ENCODE data around the gene FOXL2NB. TPM values are rescaled to one million over a fixed set of nuclear protein-coding genes. Genes with fewer than 3 reads are reported as not detected.
A peak's percentile ranks its signal among the peaks of the same experiment; 100 is the strongest.

The FOXL2NB gene
- total RNA-seq, 1 donor from 2014 or later = not detected

DNA sequence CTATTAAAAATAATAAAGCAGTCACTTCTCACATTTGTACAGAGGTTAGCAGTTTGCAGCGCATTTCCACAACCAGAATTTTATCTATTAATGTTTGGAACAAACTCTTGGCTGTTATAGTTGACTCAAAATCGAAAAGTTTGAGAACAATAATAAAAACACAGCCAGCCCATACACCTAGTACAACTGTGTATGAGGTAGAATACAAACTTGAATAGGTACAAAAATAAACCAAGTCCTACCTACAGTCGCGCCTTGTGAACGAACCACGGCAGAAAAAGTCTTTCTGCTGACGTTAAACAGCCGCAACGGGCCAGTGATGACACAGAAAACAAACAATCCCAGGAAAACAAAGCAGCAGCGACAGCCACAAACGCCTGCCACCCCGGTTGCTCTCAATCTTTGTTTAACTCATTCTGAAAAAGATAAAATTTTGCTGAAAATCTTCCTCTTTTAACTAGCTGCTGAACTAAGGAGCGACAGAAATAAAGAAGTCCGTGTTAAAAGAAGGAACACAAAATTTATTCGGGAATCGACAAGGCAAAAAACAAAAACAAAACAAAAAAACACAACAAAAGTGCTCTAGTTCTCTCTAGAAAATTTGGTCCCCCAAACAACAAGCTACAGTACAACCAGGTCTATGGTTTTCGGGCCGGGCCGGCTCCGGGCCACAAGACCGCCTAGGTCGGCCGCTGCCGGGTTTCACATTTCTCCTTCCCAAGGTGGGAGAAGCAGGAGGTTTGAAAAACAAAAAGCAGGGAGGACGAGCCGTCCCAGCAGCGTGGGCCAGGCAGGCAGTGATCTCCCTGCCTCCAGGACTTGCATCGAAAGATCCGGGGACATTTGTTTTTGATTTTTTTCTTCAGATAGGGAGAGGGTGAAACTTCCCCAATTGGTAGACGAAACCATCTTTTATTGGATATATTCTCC, 3.0 kb upstream of the FOXL2NB start:
- H3K27ac Mint-ChIP-seq = peak overlapping the region; percentile 43
- H3K27me3 Mint-ChIP-seq (ENCODE audit: low read depth) = peaks cover 80% of the 10 kb centered on the region
- peaks cover 3% of the 10 kb centered on the region for H3K36me3 Mint-ChIP-seq (ENCODE audit: low read depth)
- H3K4me3 Mint-ChIP-seq (ENCODE audit: low read depth) = no peak overlapping the region
- peaks cover 11% of the 10 kb centered on the region for H3K4me1 Mint-ChIP-seq (ENCODE audit: low read depth)
- no peaks in the 10 kb centered on the region for H3K9me3 Mint-ChIP-seq
- DNase-seq (ENCODE audit: low spot score) = no peak
- intact Hi-C loops (cut with micrococcal nuclease) = loop anchor here (5.0 kb wide), 1 partner anchor 512 kb away; the partner anchor contains the start of gene ESYT3

DNA sequence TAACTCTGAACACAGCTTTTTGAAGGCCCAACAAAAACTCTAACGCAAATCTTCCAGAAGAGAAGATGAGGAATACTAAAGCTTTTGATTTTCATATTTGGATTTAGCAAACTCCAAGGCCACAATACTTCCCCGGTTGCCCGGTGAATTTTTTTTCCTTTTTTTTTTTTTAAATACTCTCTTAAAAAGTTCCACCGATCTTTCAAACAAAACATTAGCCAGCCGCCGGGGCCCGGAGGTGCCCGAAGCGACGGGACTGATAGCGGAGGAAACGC, 2.4 kb upstream of the FOXL2NB start:
- intact Hi-C loops (cut with micrococcal nuclease) = loop anchor here (5.0 kb wide), 1 partner anchor 512 kb away; the partner anchor contains the start of gene ESYT3
- DNase-seq (ENCODE audit: low spot score) = no peak
- Mint-ChIP-seq H3K27ac (no peak overlapping the region), H3K4me3 (ENCODE audit: low read depth) (no peak overlapping the region), H3K27me3 (ENCODE audit: low read depth) (peaks cover 79% of the 10 kb centered on the region), H3K36me3 (ENCODE audit: low read depth) (peaks cover 3% of the 10 kb centered on the region), H3K9me3 (no peaks in the 10 kb centered on the region), H3K4me1 (ENCODE audit: low read depth) (peaks cover 13% of the 10 kb centered on the region)

DNA sequence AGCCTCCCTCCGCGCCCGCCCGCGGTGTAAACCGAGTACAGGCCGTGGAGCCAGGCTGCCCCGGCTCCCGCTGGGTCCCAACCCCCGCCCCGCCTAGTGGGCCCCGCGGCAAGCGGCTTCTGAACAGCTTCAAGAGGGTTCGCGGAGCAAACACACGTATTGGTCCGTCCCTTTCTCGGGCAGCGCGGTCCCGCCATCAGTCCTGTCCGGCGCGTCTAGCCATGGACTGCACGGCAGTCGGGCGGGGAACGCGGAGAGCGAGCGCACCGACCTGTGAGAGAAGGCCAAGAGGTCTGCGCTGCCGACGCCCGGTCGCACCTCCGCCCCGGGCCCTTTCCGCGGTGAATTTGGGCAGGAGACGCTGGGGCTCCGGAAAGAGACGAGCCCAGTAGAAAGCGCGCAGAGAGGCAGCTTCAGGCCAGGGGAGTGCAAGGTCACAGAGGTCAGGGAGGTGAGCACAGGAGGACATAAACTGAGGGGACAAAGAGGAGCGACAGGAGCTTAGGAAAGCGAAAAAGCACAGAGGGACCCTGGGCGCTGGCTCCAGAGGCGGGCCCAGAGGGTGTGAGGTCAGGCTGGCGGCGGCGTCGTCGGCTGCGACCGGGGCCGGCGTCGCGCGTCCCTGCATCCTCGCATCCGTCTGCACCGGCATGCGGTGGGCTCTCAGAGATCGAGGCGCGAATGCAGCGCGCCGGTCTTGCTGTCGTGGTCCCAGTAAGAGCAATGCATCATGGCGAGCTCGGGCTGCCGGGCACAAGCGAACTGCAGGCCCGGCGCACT, 1.9 kb upstream of the FOXL2NB start:
- peaks cover 13% of the 10 kb centered on the region for H3K4me1 Mint-ChIP-seq (ENCODE audit: low read depth)
- no peaks in the 10 kb centered on the region for H3K9me3 Mint-ChIP-seq
- intact Hi-C loops (cut with micrococcal nuclease) = loop anchor here (5.0 kb wide), 1 partner anchor 513 kb away; the partner anchor contains the start of gene ESYT3
- H3K27ac Mint-ChIP-seq = peak overlapping the region; percentile 39
- H3K4me3 Mint-ChIP-seq (ENCODE audit: low read depth) = peak overlapping the region; percentile 72
- DNase-seq (ENCODE audit: low spot score) = no peak
- peaks cover 77% of the 10 kb centered on the region for H3K27me3 Mint-ChIP-seq (ENCODE audit: low read depth)
- peaks cover 3% of the 10 kb centered on the region for H3K36me3 Mint-ChIP-seq (ENCODE audit: low read depth)

DNA sequence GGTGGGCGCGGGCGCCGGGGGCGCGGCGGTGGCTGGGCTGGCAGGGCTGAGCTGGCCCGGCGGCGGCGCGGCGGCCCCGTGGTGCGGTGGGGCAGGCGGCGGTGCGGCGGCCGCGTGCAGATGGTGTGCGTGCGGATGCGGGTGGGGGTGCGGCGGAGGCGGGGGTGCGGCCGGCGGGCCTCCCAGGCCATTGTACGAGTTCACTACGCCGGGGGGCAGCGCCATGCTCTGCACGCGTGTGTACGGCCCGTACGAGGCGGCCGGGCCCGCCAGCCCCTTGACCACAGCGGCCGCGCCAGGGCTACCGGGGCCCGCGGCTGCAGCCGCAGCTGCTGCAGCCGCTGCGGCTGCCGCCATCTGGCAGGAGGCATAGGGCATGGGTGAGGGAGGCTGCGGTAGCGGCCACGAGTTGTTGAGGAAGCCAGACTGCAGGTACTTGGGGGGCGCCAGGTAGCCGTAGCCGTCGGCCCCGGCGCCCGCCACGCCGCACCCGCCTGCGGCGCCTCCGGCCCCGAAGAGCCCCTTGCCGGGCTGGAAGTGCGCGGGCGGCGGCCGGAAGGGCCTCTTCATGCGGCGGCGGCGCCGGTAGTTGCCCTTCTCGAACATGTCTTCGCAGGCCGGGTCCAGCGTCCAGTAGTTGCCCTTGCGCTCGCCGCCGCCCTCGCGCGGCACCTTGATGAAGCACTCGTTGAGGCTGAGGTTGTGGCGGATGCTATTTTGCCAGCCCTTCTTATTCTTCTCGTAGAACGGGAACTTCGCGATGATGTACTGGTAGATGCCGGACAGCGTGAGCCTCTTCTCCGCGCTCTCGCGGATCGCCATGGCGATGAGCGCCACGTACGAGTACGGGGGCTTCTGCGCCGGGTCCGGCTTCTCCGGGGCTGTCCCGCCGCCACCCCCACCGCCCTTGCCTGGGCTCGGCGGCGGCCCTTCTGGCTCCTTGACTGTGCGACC, 1.0 kb upstream of the FOXL2NB start:
- Mint-ChIP-seq H3K4me1 (ENCODE audit: low read depth) (peaks cover 18% of the 10 kb centered on the region), H3K36me3 (ENCODE audit: low read depth) (peaks cover 3% of the 10 kb centered on the region), H3K27ac (no peak overlapping the region), H3K27me3 (ENCODE audit: low read depth) (peaks cover 79% of the 10 kb centered on the region), H3K4me3 (ENCODE audit: low read depth) (no peak overlapping the region), H3K9me3 (no peaks in the 10 kb centered on the region)
- intact Hi-C loops (cut with micrococcal nuclease) = loop anchor here (1.0 kb wide), 1 partner anchor 9 kb away; no protein-coding TSS in a partner anchor
- DNase-seq (ENCODE audit: low spot score) = no peak

DNA sequence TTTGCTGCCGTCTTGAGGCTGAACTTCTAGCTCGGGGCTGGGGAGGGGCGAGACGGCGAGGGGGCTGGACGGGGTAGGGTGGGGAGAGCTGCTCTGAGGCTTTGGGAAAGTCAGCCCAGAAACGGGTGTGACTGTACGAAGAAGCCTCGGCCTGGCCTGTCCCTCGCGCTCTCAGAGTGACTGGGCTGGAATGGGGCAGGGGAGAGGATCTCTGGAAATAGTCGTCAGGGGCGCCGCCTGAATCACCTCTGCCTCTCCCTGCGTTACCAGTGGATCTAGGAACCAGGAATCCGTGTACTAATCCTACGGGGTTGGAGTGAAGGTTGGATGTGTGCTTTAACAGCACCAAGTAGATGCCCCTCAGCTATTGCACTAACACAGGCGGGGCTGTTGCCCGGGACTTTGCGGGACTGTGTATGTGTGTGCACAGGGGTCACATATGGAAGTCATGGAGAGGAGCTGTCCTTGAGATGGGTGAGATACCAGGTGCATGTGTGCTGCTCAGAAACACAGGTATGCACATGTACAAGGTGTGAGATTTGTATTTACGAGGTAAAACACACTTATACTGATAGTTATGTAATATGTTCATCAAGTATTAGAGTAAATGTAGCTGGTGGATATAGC, 591 bp downstream of the FOXL2NB start:
- Mint-ChIP-seq H3K4me3 (ENCODE audit: low read depth) (peak overlapping the region; percentile 58), H3K27me3 (ENCODE audit: low read depth) (peaks cover 74% of the 10 kb centered on the region), H3K9me3 (no peaks in the 10 kb centered on the region), H3K36me3 (ENCODE audit: low read depth) (peaks cover 3% of the 10 kb centered on the region), H3K27ac (no peak overlapping the region), H3K4me1 (ENCODE audit: low read depth) (peaks cover 18% of the 10 kb centered on the region)
- DNase-seq (ENCODE audit: low spot score) = no peak
- intact Hi-C loops (cut with micrococcal nuclease) = no loop called here

DNA sequence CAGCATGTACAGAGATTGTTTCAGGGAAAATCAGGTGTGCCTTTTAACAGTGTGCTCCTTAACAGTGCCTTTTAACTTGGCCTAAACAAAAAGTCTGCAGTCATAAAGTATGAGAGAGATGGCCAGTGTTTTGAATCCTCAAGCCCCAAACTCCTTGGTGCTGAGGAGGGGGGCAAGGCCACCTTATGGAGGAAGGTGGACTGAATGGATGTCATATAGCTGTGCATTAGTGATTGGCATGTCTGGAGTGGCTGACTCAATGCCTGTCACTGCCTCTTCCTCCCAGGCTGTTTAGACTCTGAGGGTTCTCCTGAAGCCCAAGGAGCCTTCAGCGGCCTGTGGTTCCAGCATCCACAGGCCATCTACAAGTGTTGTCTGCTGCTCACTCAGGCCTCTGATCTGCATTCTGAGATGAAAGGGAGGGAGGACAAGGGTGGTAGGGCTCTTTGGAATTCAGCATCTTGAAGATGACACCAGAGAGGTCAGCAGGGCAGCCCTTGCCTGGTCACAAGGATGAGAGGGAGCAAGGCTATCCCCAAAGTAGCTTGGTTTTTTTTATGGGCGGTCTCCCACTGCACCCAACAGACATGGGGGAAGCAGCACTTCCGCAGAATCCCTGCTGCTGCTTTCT, 1.5 kb downstream of the FOXL2NB start:
- intact Hi-C loops (cut with micrococcal nuclease) = no loop called here
- Mint-ChIP-seq H3K4me3 (ENCODE audit: low read depth) (no peak overlapping the region), H3K27me3 (ENCODE audit: low read depth) (peaks cover 65% of the 10 kb centered on the region), H3K36me3 (ENCODE audit: low read depth) (peaks cover 3% of the 10 kb centered on the region), H3K4me1 (ENCODE audit: low read depth) (peaks cover 17% of the 10 kb centered on the region), H3K27ac (no peak overlapping the region), H3K9me3 (no peaks in the 10 kb centered on the region)
- DNase-seq (ENCODE audit: low spot score) = no peak

DNA sequence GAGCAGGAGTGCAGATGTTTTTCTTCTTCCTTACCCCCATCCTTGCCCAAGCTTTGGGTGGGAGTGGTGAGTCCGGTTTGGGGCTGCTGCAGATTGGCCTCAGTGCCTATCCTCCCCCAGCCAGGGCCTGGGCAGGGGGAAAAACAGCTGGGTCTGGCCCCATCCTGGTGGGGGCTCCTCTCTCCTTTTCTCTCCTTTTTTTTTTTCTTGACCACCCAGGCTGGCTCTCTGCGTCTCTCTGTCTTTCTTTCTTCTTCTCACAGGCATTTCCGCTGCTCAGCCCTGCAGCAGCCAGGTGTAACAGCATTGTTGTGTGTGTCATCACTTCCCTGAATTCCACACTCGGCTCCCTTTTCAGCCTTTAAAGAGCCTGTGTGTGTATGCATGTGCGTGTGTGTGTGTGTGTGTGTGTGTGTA, 2.0 kb downstream of the FOXL2NB start:
- peaks cover 12% of the 10 kb centered on the region for H3K4me1 Mint-ChIP-seq (ENCODE audit: low read depth)
- peaks cover 60% of the 10 kb centered on the region for H3K27me3 Mint-ChIP-seq (ENCODE audit: low read depth)
- no peak overlapping the region for H3K4me3 Mint-ChIP-seq (ENCODE audit: low read depth)
- no peaks in the 10 kb centered on the region for H3K9me3 Mint-ChIP-seq
- peaks cover 3% of the 10 kb centered on the region for H3K36me3 Mint-ChIP-seq (ENCODE audit: low read depth)
- no peak for DNase-seq (ENCODE audit: low spot score)
- intact Hi-C loops (cut with micrococcal nuclease) = no loop called here
- no peak overlapping the region for H3K27ac Mint-ChIP-seq

DNA sequence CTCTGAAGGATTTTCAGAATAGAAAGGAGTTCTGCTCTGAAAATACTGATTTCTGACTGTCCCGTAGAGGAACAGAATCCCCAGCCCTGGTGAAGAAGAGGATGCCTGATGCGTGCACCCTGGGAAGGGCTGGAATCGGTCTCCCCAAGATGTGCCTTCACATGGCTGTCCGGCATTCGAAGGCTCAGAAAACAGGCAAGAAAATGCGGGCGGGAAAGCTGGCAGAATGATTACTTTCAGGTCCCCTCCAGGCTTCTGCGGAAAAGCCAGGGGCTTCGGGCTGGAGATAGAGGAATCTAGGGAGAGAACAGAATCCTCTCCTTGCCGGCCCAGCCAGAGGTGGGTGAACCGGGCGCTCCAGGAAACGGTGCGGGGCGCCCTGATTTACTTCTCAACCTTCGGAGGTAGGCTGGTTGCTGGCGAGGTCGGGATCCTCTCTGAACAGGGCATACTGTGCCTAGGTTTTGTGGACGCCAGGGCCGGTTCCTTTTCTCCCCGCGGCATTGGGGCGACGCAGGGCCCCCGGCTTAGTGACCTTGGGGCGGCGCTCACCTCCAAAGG, 2.5 kb downstream of the FOXL2NB start:
- no peak for DNase-seq (ENCODE audit: low spot score)
- peaks cover 56% of the 10 kb centered on the region for H3K27me3 Mint-ChIP-seq (ENCODE audit: low read depth)
- no peak overlapping the region for H3K4me3 Mint-ChIP-seq (ENCODE audit: low read depth)
- peaks cover 12% of the 10 kb centered on the region for H3K4me1 Mint-ChIP-seq (ENCODE audit: low read depth)
- H3K36me3 Mint-ChIP-seq (ENCODE audit: low read depth) = peaks cover 3% of the 10 kb centered on the region
- intact Hi-C loops (cut with micrococcal nuclease) = loop anchor here (2.0 kb wide), 1 partner anchor 13 kb away; no protein-coding TSS in a partner anchor
- no peak overlapping the region for H3K27ac Mint-ChIP-seq
- no peaks in the 10 kb centered on the region for H3K9me3 Mint-ChIP-seq

DNA sequence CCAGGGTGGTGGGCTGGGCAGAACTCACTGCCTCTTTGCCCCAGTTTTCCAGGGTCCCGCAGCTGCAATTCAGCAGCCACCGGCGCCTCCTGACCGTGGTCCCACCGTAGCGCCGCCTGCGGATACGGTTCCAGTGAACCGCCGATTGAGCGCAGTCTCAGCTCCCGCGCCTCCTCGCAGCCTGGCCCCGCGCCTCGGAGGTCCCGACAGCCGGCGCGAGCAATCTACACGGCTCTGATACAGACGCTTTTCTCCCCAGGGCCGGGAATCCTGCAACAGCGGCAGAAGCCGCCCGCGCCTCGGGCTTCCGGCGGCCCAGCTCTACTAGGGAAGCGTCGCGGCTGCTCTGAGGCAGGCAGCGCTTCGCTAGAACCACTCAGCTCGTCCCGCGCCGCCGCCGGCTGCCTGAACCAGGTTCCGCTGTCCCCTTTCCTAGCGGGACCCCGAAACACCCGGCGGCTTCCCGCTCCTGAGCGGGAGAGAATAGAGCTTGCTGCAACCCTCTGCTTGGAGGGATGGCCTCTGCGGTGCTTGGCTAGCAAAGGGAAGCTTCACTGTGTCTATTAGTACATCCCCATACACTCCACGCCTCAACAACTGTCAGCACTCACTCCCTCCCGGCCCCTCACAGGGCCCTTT, 3.1 kb downstream of the FOXL2NB start:
- intact Hi-C loops (cut with micrococcal nuclease) = loop anchor here (2.0 kb wide), 1 partner anchor 13 kb away; no protein-coding TSS in a partner anchor
- H3K4me3 Mint-ChIP-seq (ENCODE audit: low read depth) = no peak overlapping the region
- peaks cover 59% of the 10 kb centered on the region for H3K27me3 Mint-ChIP-seq (ENCODE audit: low read depth)
- peaks cover 1% of the 10 kb centered on the region for H3K36me3 Mint-ChIP-seq (ENCODE audit: low read depth)
- peaks cover 9% of the 10 kb centered on the region for H3K4me1 Mint-ChIP-seq (ENCODE audit: low read depth)
- no peaks in the 10 kb centered on the region for H3K9me3 Mint-ChIP-seq
- H3K27ac Mint-ChIP-seq = no peak overlapping the region
- no peak for DNase-seq (ENCODE audit: low spot score)

DNA sequence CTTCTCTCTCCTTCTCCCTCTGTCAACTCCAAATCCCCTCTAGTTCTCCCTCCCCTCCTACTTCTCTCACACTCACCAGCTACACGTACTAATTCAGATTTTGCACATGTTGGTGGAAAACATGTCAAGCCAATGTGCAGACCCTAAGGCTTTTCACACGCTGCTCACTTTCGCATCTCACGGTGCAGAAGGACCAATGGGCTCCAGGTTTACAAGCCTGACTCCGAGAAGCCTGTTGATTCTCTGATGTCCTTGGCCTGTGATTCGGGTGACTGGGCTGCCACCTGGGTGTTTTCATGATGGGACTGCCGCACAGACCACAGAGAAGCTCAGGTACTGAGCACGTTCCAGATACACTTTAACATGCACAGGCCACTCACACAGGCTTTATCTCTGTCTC, 3.7 kb downstream of the FOXL2NB start:
- H3K9me3 Mint-ChIP-seq = no peaks in the 10 kb centered on the region
- intact Hi-C loops (cut with micrococcal nuclease) = loop anchor here (2.0 kb wide), 1 partner anchor 14 kb away; no protein-coding TSS in a partner anchor
- H3K27ac Mint-ChIP-seq = no peak overlapping the region
- H3K4me1 Mint-ChIP-seq (ENCODE audit: low read depth) = peaks cover 8% of the 10 kb centered on the region
- H3K4me3 Mint-ChIP-seq (ENCODE audit: low read depth) = no peak overlapping the region
- no peaks in the 10 kb centered on the region for H3K36me3 Mint-ChIP-seq (ENCODE audit: low read depth)
- H3K27me3 Mint-ChIP-seq (ENCODE audit: low read depth) = peaks cover 58% of the 10 kb centered on the region
- no peak for DNase-seq (ENCODE audit: low spot score)

DNA sequence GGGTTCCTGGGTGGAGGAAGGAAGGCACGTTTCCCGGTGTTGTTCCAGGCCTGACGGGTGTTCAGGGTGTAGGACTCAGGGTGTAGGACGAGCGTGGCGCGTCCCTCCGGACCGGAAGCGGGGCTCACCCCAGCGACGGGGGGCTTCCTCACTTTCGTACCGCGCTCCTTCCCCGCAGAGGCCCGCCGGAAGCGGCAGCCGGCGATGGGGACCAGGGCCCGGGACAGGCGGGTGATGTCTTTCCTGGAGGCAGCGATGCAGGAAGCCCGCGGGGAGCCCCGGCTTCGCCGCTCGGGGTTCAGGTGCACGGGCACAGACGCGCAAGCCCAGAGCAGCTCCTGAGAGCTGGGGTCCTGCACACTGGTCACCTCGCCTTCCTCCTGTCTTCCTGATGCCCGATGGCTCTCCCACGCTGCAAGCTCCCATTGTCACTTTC, 13.4 kb downstream of the FOXL2NB start:
- peaks cover 6% of the 10 kb centered on the region for H3K4me1 Mint-ChIP-seq (ENCODE audit: low read depth)
- H3K27ac Mint-ChIP-seq = no peak overlapping the region
- H3K36me3 Mint-ChIP-seq (ENCODE audit: low read depth) = no peaks in the 10 kb centered on the region
- DNase-seq (ENCODE audit: low spot score) = no peak
- peak overlapping the region; percentile 43 for H3K4me3 Mint-ChIP-seq (ENCODE audit: low read depth)
- peaks cover 10% of the 10 kb centered on the region for H3K9me3 Mint-ChIP-seq
- intact Hi-C loops (cut with micrococcal nuclease) = no loop called here
- H3K27me3 Mint-ChIP-seq (ENCODE audit: low read depth) = peaks cover 46% of the 10 kb centered on the region
